MM.1S (cell line): ENCODE results near the gene SLC37A1.

ENCODE experiments used
- EZH2 ChIP-seq: fragments of 300-600 bp; sonication (generic); optimal IDR thresholded peaks from 2 replicates; pipeline ENCODE3; 2017; ENCODE audit warnings: low read depth, mild to moderate bottlenecking, antibody characterized with exemption, low read length, mixed read lengths
- TF ChIP-seq, protein P1 (sequence below): fragments of 300-600 bp; sonication (generic); IDR thresholded peaks from 2 replicates; pipeline ENCODE4 v1.5.1; 2016; ENCODE audit warnings: antibody characterized with exemption, low read length, mixed read lengths

DNA sequence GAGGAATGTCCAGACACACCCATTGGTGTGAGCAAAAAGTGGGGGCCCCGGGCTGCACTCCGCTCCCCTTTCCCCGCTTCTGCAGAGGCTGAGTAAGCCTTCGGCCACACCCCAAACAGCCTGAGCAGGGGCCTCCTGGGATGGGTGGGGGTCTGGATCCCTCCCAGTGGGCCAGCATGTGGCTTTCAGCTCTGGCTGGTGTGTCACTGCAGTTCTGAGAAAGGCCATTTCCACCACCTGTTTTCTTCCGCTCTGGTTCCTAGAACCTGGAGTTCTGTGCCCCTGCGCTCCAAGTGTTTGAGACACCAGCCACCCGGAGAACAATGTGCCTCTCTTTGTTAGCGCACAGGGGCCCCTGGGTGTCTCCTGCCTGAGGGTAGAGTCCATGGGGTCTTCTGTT, 30.9 kb downstream of the SLC37A1 start:
- TF ChIP-seq, protein P1, sequence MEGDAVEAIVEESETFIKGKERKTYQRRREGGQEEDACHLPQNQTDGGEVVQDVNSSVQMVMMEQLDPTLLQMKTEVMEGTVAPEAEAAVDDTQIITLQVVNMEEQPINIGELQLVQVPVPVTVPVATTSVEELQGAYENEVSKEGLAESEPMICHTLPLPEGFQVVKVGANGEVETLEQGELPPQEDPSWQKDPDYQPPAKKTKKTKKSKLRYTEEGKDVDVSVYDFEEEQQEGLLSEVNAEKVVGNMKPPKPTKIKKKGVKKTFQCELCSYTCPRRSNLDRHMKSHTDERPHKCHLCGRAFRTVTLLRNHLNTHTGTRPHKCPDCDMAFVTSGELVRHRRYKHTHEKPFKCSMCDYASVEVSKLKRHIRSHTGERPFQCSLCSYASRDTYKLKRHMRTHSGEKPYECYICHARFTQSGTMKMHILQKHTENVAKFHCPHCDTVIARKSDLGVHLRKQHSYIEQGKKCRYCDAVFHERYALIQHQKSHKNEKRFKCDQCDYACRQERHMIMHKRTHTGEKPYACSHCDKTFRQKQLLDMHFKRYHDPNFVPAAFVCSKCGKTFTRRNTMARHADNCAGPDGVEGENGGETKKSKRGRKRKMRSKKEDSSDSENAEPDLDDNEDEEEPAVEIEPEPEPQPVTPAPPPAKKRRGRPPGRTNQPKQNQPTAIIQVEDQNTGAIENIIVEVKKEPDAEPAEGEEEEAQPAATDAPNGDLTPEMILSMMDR: no peak
- TF ChIP-seq EZH2: no peak
